ENCODE results near the gene RNF5. TPM values are rescaled to one million over a fixed set of nuclear protein-coding genes. Genes with fewer than 3 reads are reported as not detected.

The RNF5 gene
- total RNA-seq, 1 experiment from 2014 or later, result 70.7 TPM

- Mint-ChIP-seq H3K4me3 (ENCODE audit: unreplicated experiment) (peak overlapping the region; percentile 87), H3K27me3 (ENCODE audit: insufficient read depth, unreplicated experiment) (no peaks in the 10 kb centered on the region), H3K36me3 (ENCODE audit: insufficient read depth, unreplicated experiment) (peaks cover 30% of the 10 kb centered on the region), H3K9me3 (ENCODE audit: unreplicated experiment) (no peaks in the 10 kb centered on the region), H3K4me1 (ENCODE audit: low read depth, unreplicated experiment) (peaks cover 20% of the 10 kb centered on the region), H3K27ac (ENCODE audit: unreplicated experiment) (peak overlapping the region; percentile 93)
- Histone ChIP-seq H3K36me3 (ENCODE audit: control insufficient read depth, insufficient read depth, low read length) (0 out of 2 replicates have a peak, but pooled peaks cover 1% of the 10 kb centered on the region), H3K4me3 (ENCODE audit: low read depth, low read length) (peak overlapping the region; percentile 56), H3K27me3 (replicated peaks; ENCODE audit: control insufficient read depth, insufficient read depth, low read length) (no peaks in the 10 kb centered on the region), H3K4me1 (peaks cover 17% of the 10 kb centered on the region), H3K9me3 (no peaks in the 10 kb centered on the region)
- CTCF ChIA-PET, result interaction anchor here (0.8 to 1.4 kb wide), 5 partner anchors 11 to 184 kb away, joined by 3 to 5 read pairs (median 4); partner anchors contain the start of gene CFB
- TF ChIP-seq CTCF (IDR thresholded peaks at IDR 0.05; ENCODE audit: insufficient read depth in 1 of 2, low read depth in 1 of 2, low read length in 1 of 2, severe bottlenecking in 1 of 2, unreplicated experiment in 1 of 2), result no peak
- TSS peak; percentile 65 for BruUV-seq (replicated peaks)
- intact Hi-C loops (cut with micrococcal nuclease; ENCODE audit: unreplicated experiment), result loop anchor here (1.0 to 2.0 kb wide), 2 partner anchors 15 to 24 kb away; no protein-coding TSS in a partner anchor
- POLR2A ChIA-PET, result interaction anchor here (0.6 to 2.3 kb wide), 10 partner anchors 24 to 842 kb away, joined by 3 to 13 read pairs (median 4); partner anchors contain the start of genes AGPAT1, EGFL8, HSPA1A and HSPA1L
- no peak for DNase-seq
These were observed 48.7 kb upstream of the RNF5 start for GRCh38 chr6:32129297-32130088.

- no TSS peak for BruUV-seq (replicated peaks)
- TF ChIP-seq CTCF (IDR thresholded peaks at IDR 0.05; ENCODE audit: insufficient read depth in 1 of 2, low read depth in 1 of 2, low read length in 1 of 2, severe bottlenecking in 1 of 2, unreplicated experiment in 1 of 2), result no peak
- POLR2A ChIA-PET, result interaction anchor here (1.0 kb wide), 1 partner anchor 13 kb away, joined by 3 read pairs; no protein-coding TSS in a partner anchor
- DNase-seq, result no peak
- no peak overlapping the region for H3K4me3 ChIP-seq (ENCODE audit: low read depth, low read length)
- peak overlapping the region; percentile 44 for H3K4me3 Mint-ChIP-seq (ENCODE audit: unreplicated experiment)
- no peak overlapping the region for H3K27ac Mint-ChIP-seq (ENCODE audit: unreplicated experiment)
- peaks cover 17% of the 10 kb centered on the region for H3K4me1 ChIP-seq
- no peaks in the 10 kb centered on the region for H3K27me3 Mint-ChIP-seq (ENCODE audit: insufficient read depth, unreplicated experiment)
- no peaks in the 10 kb centered on the region for H3K27me3 ChIP-seq (replicated peaks; ENCODE audit: control insufficient read depth, insufficient read depth, low read length)
- peaks cover 19% of the 10 kb centered on the region for H3K4me1 Mint-ChIP-seq (ENCODE audit: low read depth, unreplicated experiment)
- intact Hi-C loops (cut with micrococcal nuclease; ENCODE audit: unreplicated experiment), result loop anchor here (2.0 kb wide), 1 partner anchor 13 kb away; no protein-coding TSS in a partner anchor
- no peaks in the 10 kb centered on the region for H3K9me3 Mint-ChIP-seq (ENCODE audit: unreplicated experiment)
- peaks cover 17% of the 10 kb centered on the region for H3K36me3 Mint-ChIP-seq (ENCODE audit: insufficient read depth, unreplicated experiment)
- H3K9me3 ChIP-seq, result no peaks in the 10 kb centered on the region
- CTCF ChIA-PET, result interaction anchor here (0.7 kb wide), 1 partner anchor 853 kb away, joined by 3 read pairs; no protein-coding TSS in a partner anchor
- no peaks in the 10 kb centered on the region for H3K36me3 ChIP-seq (ENCODE audit: control insufficient read depth, insufficient read depth, low read length)
These were observed 46.7 kb upstream of the RNF5 start for GRCh38 chr6:32131439-32131948.

GRCh38 chr6:32132110-32132509 is 46.1 kb upstream of the RNF5 start:
- POLR2A ChIA-PET, result interaction anchor here (1.0 kb wide), 1 partner anchor 12 kb away, joined by 3 read pairs; no protein-coding TSS in a partner anchor

More at GRCh38 chr6:32132110-32132509, 46.1 kb upstream of the RNF5 start:
- Mint-ChIP-seq H3K4me3 (ENCODE audit: unreplicated experiment) (peak overlapping the region; percentile 44), H3K27me3 (ENCODE audit: insufficient read depth, unreplicated experiment) (no peaks in the 10 kb centered on the region), H3K9me3 (ENCODE audit: unreplicated experiment) (no peaks in the 10 kb centered on the region), H3K36me3 (ENCODE audit: insufficient read depth, unreplicated experiment) (peaks cover 17% of the 10 kb centered on the region), H3K4me1 (ENCODE audit: low read depth, unreplicated experiment) (peaks cover 14% of the 10 kb centered on the region), H3K27ac (ENCODE audit: unreplicated experiment) (no peak overlapping the region)
- CTCF ChIA-PET, result no interaction called here
- intact Hi-C loops (cut with micrococcal nuclease; ENCODE audit: unreplicated experiment), result no loop called here
- no peak for DNase-seq
- H3K9me3 ChIP-seq, result no peaks in the 10 kb centered on the region
- peaks cover 13% of the 10 kb centered on the region for H3K4me1 ChIP-seq
- no peaks in the 10 kb centered on the region for H3K36me3 ChIP-seq (ENCODE audit: control insufficient read depth, insufficient read depth, low read length)
- no peaks in the 10 kb centered on the region for H3K27me3 ChIP-seq (replicated peaks; ENCODE audit: control insufficient read depth, insufficient read depth, low read length)
- no peak for TF ChIP-seq CTCF (IDR thresholded peaks at IDR 0.05; ENCODE audit: insufficient read depth in 1 of 2, low read depth in 1 of 2, low read length in 1 of 2, severe bottlenecking in 1 of 2, unreplicated experiment in 1 of 2)
- no peak overlapping the region for H3K4me3 ChIP-seq (ENCODE audit: low read depth, low read length)
- BruUV-seq (replicated peaks), result no TSS peak

Measured in Caco-2 (cell line).